Stimulated activated CD4-positive, alpha-beta T cell treated with anti-CD3 and anti-CD28 coated beads, Interleukin-1b, Interleukin-23, amount 100 ng/mL, for 1 hour (primary cell): ENCODE results near the gene MFGE8.

Source experiments
- DNase-seq, 2 donors: peaks; one replicate each; pipeline ENCODE4 v3.0.0-alpha.2; 2020; ENCODE audit warnings: low read depth in 2 of 2

Gene MFGE8

DNA sequence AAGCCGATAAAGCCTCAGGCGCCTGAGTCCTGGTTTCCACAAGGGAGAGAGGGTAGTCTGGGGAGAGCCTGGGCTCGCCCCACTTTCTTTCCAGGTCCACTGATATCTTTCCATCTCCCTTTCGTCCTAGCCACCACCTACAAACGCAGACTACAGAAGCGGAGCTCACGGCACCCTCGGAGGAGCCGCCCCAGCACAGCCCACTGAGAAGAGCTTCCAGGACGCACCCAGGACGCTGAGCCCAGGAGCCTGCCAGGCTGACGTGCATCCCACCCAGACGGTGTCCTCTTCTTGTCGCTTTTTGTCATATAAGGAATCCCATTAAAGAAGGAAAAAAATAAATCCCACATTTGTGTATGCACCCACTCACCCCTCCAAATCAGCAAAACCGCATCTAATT, 38.9 kb downstream of the MFGE8 start:
- no peak for DNase-seq

DNA sequence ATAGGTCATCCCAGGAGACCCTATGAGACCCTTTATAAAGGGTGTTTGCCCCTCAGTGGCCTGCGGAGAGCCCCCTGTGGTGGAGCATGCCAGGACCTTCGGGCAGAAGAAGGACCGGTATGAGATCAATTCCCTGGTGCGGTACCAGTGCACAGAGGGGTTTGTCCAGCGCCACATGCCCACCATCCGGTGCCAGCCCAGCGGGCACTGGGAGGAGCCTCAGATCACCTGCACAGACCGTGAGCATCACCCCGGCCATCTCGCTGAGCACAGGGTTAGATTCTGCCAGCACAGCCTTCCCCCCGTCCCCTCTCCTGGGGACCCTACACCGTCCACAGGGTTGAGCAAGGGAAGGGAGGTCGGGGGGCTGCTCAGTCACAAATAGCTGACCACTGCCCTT, 39.4 kb downstream of the MFGE8 start:
- no peak for DNase-seq

DNA sequence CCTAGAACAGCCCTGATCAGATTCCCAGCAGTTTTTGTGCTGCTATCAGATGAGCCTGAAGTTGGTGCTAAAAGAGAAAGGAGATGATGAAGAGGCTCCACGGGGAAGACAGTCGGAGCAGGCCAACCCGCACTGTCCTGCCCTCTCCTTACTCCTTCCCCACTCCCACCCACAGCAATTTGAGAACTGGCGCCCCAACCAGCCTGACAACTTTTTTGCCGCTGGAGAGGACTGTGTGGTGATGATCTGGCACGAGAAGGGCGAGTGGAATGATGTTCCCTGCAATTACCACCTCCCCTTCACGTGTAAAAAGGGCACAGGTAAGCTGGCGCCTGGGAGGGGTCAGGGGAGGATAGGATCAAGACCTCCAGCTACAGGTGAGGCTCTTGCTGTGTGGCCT, 40.5 kb downstream of the MFGE8 start:
- DNase-seq: no peak

DNA sequence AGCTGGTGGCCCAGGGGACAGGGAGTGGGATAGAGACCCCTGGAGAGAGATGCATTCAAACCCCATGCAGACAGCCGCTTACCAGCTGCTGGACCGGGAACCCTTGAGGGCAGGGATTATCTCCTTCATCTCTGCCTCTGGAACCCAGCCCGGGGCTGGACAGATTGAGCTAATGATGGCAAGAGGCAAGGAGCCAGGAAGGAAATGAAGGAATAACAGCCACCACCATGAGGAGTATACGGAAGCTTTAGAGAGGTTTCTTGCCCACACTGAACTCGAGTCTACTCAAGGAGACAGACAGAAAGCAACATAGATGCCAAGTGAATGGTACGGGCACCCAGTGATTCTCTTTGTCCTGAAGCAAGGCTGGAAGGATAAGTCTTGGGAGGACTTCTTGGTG, 41.1 kb downstream of the MFGE8 start:
- no peak for DNase-seq

DNA sequence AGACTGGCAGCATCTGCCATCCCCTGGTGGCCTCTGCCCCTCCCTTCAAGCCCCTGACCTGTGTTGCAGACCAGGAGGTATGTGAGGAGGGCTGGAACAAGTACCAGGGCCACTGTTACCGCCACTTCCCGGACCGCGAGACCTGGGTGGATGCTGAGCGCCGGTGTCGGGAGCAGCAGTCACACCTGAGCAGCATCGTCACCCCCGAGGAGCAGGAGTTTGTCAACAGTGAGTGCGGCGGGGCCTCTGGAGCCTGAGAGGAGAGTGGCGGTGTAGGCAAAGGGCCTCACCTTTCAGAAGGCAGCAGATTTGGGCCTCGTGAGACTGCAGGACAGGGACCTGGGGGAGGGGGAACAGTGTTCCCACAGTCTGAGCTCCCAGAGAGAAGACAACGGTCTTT, 41.9 kb downstream of the MFGE8 start:
- DNase-seq: no peak

DNA sequence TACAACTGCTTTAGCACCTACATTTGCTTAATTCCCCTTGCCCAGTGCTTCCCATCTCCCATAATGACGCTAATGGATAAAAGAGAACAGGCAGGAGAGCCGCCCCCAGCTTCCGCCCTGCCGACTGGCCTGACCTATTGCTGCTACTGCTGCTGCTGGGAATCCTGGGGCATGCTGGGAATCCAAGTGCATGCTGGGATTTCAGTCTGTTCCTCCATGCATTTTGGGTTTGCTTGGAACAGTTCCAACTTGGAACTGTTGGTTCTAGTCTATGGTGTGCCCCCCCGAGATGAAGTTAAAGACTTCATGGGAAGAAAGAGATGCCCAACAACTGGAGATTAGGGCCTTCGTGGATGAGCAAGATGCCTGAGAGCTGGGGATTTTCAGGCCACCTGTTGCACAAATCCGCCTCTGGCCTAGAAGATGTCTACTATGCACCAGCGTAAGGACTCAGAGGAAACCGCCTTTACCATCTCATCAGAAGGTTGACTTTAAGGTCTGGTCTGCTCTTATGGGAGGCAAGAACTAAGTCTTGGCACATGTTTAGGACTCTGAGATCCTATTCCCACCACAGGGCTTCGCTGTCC, 46.8 kb downstream of the MFGE8 start:
- no peak for DNase-seq

DNA sequence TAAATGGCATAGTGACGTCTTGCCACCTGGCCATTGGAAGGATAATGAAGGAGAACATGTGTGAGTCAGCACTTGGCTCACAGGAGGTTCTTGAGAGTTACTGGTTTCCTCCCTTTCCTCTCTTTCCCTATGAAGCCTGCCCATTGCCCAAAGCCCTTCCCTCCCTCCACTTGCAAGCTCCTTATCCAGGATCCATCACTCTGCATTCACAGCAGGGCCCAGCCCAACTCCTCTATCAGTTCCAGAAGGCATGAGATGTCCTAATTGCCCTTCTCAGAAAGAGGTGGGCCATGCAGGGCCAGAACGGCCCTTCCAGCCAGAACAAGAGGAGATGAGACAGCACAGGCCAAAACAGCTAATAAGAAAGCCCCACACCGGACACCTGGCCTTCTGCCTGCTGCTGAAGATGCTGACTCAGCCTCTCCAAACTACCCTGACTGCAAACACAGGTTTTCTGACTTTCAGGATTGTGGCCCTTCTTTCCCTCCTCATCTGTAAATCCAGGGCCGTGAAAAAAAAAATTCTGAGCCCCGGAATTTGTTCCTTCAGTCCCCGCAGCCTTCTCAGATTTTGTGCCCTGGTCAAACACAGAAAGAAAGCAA, 47.6 kb downstream of the MFGE8 start:
- no peak for DNase-seq

DNA sequence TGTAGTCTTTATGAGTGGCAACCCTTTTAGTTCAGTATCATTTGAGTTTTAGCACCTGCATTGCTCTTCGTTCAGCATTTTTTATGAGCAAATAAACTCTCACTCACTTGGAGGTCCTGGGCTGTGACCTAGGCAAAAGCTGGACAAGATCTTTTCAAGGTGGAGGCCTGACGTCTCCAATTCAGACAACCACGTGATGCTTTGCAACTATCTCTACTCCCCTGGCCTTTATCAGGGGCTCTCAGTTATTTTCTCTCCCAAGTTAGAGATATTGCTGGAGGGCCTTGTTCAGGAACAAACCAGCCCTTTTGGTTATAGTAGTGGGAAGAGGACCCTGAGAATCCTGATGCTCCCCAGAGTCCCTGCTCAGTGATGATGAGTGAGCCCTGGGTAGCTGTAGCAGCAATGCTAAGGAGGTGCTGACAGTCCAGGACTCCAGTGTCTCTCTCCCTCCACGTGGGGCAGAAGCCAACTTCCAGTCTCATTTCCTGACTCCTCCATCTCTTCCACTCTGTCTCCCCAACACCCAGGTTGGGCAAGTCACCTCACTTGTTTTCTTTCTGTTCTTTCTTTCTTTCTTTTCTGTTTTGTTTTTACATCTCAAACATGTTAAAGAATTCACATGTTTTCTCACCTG, 48.2 kb downstream of the MFGE8 start:
- no peak for DNase-seq

DNA sequence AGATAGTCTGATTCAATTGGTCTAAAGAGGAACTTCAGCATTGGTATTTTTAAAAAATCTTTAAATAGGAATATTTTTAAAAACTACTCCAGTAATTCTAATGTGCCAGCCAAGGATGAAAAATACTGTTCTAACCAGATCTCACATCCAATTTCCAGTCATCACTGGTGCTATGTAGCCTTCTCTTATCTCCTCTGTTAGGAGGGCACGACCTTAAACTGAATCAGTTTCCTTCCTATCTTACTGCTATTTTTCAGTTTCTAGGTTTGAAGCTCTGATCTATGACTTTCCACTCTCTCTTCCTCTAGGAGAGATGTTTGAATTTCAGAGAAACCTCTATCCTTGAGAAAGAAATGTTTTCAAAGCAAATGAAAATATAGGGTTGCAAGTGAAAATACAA, 49.8 kb downstream of the MFGE8 start:
- DNase-seq: no peak

DNA sequence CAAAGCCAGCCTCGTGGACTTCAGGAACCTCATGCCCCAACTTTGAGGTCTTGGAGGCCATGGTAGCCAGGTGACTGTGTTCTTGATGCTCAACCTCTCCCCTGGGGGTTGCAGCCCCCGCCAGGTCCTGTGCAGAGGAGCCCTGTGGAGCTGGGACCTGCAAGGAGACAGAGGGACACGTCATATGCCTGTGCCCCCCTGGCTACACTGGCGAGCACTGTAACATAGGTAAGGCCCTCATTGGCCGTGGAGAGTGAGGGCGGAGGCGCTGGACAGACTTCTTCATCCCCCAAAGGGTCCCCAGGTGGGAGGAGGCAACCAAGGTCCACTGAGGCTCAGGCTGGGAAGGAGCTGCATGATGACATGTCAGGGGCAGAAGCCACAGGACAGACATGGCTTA, 53.0 kb downstream of the MFGE8 start:
- no peak for DNase-seq

DNA sequence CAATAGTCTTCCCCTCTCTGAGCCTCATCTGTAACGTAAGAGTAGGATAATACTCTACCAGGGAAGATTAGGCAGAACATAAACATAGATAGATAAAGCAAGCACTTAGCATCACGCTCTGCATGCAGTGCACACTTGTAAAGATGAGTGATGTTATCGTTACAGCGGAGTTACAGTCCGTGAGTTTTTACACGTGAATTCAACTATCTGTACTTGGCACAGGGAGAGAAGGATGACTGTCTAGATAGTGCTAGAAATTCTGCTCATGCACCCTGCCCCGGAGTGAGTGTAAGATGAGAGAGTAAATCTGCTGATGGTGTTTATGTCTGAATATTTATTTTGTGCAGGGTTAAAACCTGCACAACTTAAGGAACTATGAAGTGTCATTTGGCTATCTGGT, 53.6 kb downstream of the MFGE8 start:
- DNase-seq: no peak

DNA sequence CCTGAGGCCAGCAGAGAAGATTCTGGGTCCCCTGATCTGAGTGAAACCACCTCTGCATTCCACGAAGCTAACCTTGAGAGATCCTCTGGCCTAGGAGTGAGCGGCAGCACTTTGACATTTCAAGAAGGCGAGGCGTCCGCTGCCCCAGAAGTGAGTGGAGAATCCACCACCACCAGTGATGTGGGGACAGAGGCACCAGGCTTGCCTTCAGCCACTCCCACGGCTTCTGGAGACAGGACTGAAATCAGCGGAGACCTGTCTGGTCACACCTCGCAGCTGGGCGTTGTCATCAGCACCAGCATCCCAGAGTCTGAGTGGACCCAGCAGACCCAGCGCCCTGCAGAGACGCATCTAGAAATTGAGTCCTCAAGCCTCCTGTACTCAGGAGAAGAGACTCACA, 54.2 kb downstream of the MFGE8 start:
- DNase-seq: no peak

DNA sequence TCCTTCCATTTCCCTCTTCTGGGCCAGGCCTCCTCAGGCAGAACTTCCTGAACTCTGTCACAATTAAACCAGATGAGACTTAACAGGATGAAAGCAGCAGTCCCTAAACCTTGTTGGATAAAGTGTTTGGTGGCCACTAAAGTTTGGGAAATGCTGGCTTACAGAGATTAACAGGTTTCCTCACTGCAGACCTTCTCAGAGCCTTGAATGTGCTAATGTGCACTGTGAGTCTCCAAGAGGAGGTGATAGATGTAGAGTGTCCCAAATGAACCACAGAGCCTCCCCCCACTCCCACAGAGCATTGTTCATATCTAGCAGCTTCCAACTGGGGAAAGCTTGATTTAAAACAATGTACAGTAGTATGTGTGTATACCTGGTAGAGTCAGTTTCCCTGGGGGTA, 60.7 kb downstream of the MFGE8 start:
- no peak for DNase-seq

DNA sequence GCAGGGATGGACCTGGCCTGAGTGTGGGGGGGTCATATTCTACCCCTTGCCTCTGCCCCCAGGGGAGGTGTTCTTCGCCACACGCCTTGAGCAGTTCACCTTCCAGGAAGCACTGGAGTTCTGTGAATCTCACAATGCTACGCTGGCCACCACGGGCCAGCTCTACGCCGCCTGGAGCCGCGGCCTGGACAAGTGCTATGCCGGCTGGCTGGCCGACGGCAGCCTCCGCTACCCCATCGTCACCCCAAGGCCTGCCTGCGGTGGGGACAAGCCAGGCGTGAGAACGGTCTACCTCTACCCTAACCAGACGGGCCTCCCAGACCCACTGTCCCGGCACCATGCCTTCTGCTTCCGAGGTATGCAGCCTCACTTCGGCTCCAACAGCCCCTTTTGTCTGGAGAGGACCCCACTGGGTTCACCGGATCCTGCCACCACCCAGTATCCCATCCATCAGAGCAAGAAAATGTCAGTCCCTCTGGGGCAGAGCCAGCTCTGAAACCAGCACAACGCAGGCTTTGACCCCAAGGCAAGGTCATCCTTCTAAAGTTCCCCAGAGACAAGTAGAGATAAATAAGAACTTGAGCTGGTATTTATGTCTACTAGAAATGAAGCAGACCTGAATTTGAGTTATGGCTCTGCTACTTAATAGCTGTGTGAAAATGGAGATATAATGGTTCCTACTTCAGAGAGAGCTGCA, 63.7 kb downstream of the MFGE8 start:
- DNase-seq: no peak
